Gastroesophageal sphincter (tissue), 4 donors: Measurements from ENCODE around the gene KATNA1. TPM values are rescaled to one million over a fixed set of nuclear protein-coding genes. Genes with fewer than 3 reads are reported as not detected.
A peak's percentile ranks its signal among the peaks of the same experiment; 100 is the strongest.

Experiments
- ATAC-seq: fragments of 150-250 bp; one replicate; pipeline ENCODE4 v1.9.1; 2016; ENCODE audit warnings: mild to moderate bottlenecking, moderate library complexity
- H3K27ac ChIP-seq, 4 donors: fragments of 200-600 bp; sonication (generic) in 3 of 4; 1 replicate in 3 of 4; 2 replicates in 1 of 4; pipeline ENCODE4 v1.5.1; 2016 to 2019
- H3K27me3 ChIP-seq: fragments of 200-600 bp; sonication (generic); one replicate; pipeline ENCODE4 v1.5.1; 2019
- H3K36me3 ChIP-seq, 2 donors: fragments of 200-600 bp; sonication (generic); one replicate each; pipeline ENCODE4 v1.5.1; 2019; ENCODE audit warnings: control low read depth in 1 of 2
- H3K4me1 ChIP-seq, 3 donors: fragments of 200-600 bp; sonication (generic); 1 replicate in 2 of 3; 2 replicates in 1 of 3; pipeline ENCODE4 v1.5.1; 2016 to 2019; ENCODE audit warnings: control low read depth in 2 of 3
- H3K4me3 ChIP-seq, 2 donors: fragments of 200-600 bp; sonication (generic); one replicate each; pipeline ENCODE4 v1.5.1; 2019; ENCODE audit warnings: mild to moderate bottlenecking in 1 of 2, moderate library complexity in 1 of 2
- H3K9me3 ChIP-seq, 3 donors: fragments of 200-600 bp; sonication (generic); one replicate each; pipeline ENCODE4 v1.5.1; 2017 to 2019; ENCODE audit warnings: control low read depth in 2 of 3
- EP300 ChIP-seq: sonication (generic); formaldehyde crosslinking; IDR thresholded peaks from one replicate; pipeline ENCODE4 v1.6.1; 2017; ENCODE audit warnings: antibody characterized with exemption, mild to moderate bottlenecking
- POLR2A ChIP-seq, 2 donors: fragments of 450-650 bp; IDR thresholded peaks; one replicate each; pipeline ENCODE4 v1.6.1; 2017; ENCODE audit warnings: antibody characterized with exemption in 2 of 2, mild to moderate bottlenecking in 2 of 2, moderate library complexity in 1 of 2
- POLR2AphosphoS5 ChIP-seq: sonication (generic); formaldehyde crosslinking; IDR thresholded peaks from one replicate; pipeline ENCODE4 v1.6.1; 2017; ENCODE audit warnings: antibody characterized with exemption
- WGBS, 2 donors: methylation state at CpG; one replicate each; pipeline ENCODE4 v1.1.5; 2018; ENCODE audit warnings: low coverage in 1 of 2; 5-methylcytosine and 5-hydroxymethylcytosine counted together
- total RNA-seq, 4 donors: library from RNA; depleted of rRNA; stranded (reverse); fragments of >200 nt; gene quantifications; one replicate each; pipeline ENCODE4 v1.1.0, GENCODE V29; 2016
- TF ChIP-seq, protein P1 (sequence below), 4 experiments: fragments of 200-600 bp in 2 of 4; fragments of 450-650 bp in 2 of 4; sonication (generic) in 1 of 4; IDR thresholded peaks; one replicate each; pipeline ENCODE4 v1.5.1; 2017 to 2019; ENCODE audit warnings: antibody characterized with exemption in 4 of 4, mild to moderate bottlenecking in 2 of 4, moderate library complexity in 2 of 4

KATNA1 gene
- total RNA-seq, 4 donors from 2014 or later = 17.5 to 25.5 (median 21.1) TPM

DNA sequence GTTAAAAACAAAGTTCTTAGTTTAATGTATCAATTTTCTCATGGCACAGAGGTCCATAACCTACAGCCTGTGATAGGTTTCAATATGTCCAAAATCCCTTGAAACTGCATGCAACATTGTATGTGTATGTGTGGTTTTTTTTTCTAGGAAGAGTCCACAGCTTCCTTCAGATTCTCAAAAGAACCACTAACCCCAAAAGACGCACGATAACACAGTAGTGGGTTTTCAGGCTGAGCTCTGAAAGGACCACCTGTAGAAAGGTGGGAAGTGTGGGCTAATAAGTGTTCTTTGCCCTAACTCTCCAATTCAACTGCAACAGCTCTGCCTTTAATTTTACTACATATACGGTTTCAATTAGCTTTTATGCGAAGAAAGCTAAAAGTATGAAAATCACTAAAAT lies 11.5 kb upstream of the KATNA1 start:
- no peak for ATAC-seq
- Histone ChIP-seq H3K27me3 (no peaks in the 10 kb centered on the region), H3K9me3 (no peaks in the 10 kb centered on the region), H3K36me3 (peaks cover 8 to 73% of the 10 kb centered on the region in 2 donors), H3K4me3 (no peak overlapping the region), H3K4me1 (no peaks in the 10 kb centered on the region), H3K27ac (no peak overlapping the region)
- WGBS, 2 donors = 93 to 100% methylated on average over 2 to 4 of the region's 4 CpGs
- no peak for TF ChIP-seq POLR2A (IDR thresholded peaks at IDR 0.05)
- TF ChIP-seq, protein P1, sequence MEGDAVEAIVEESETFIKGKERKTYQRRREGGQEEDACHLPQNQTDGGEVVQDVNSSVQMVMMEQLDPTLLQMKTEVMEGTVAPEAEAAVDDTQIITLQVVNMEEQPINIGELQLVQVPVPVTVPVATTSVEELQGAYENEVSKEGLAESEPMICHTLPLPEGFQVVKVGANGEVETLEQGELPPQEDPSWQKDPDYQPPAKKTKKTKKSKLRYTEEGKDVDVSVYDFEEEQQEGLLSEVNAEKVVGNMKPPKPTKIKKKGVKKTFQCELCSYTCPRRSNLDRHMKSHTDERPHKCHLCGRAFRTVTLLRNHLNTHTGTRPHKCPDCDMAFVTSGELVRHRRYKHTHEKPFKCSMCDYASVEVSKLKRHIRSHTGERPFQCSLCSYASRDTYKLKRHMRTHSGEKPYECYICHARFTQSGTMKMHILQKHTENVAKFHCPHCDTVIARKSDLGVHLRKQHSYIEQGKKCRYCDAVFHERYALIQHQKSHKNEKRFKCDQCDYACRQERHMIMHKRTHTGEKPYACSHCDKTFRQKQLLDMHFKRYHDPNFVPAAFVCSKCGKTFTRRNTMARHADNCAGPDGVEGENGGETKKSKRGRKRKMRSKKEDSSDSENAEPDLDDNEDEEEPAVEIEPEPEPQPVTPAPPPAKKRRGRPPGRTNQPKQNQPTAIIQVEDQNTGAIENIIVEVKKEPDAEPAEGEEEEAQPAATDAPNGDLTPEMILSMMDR (IDR thresholded peaks at IDR 0.05) = no peak
- TF ChIP-seq EP300 = no peak
- TF ChIP-seq POLR2AphosphoS5 = no peak

DNA sequence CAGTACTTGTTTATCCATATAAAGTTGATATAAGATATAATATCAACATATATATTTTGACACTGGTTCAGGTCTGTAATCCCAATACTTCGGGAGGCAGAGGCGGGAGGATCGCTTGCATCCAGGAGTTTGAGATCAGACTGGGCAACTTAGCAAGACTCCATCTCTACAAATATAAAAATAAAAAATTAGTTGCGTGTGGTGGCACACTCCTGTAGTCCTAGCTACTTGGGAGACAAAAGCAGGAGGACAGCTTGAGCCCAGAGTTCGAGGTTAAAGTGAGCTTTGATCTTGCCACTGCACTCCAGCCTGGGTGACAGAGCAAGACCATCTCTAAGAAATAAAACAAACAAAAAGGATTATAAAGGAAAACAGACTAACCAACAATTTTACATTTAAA lies 8.9 kb upstream of the KATNA1 start:
- TF ChIP-seq EP300 = no peak
- TF ChIP-seq, protein P1 (IDR thresholded peaks at IDR 0.05) = no peak
- no peak for TF ChIP-seq POLR2A (IDR thresholded peaks at IDR 0.05)
- no peak for TF ChIP-seq POLR2AphosphoS5
- H3K4me3 ChIP-seq = no peak overlapping the region
- peaks cover 8 to 47% of the 10 kb centered on the region in 2 donors for H3K36me3 ChIP-seq
- no peak overlapping the region for H3K27ac ChIP-seq
- H3K4me1 ChIP-seq = no peaks in the 10 kb centered on the region
- no peaks in the 10 kb centered on the region for H3K9me3 ChIP-seq
- no peaks in the 10 kb centered on the region for H3K27me3 ChIP-seq
- whole genome bisulfite sequencing, 2 donors = 92 to 93% methylated on average over 4 to 5 of the region's 5 CpGs
- ATAC-seq = no peak

DNA sequence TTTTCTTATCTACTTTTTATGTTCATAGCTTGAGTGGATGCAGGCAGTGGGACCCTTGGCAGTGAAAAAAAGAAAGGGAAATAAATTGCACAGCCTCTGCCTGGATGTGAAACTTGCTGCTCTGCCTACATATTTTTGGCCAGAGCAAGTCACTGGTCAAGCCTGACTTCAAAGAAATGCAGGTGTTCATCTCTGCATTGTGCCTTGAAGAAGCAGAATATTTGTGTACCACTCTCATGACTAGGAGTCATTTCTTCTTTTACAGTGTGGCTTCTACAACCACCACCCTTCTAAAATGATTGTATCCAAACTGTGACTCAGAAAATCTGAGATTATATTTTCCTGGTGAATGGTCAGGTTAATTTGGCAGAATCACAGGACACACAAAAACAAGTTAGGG lies 2.5 kb upstream of the KATNA1 start:
- TF ChIP-seq, protein P1 (IDR thresholded peaks at IDR 0.05) = no peak
- TF ChIP-seq EP300 (no peak), POLR2AphosphoS5 (no peak), POLR2A (IDR thresholded peaks at IDR 0.05) (no peak)

GRCh38 chr6:149646599-149646998 lies 1.9 kb downstream of the KATNA1 start:
- WGBS, 2 donors = 85 to 97% methylated on average over 3 of the region's 3 CpGs
- peak overlapping the region in 1 of 2 donors; percentile 72 for H3K4me3 ChIP-seq
- TF ChIP-seq POLR2A (IDR thresholded peaks at IDR 0.05) = no peak
- no peak for TF ChIP-seq EP300
- no peak for TF ChIP-seq POLR2AphosphoS5
- TF ChIP-seq, protein P1 (IDR thresholded peaks at IDR 0.05) = no peak
- no peaks in the 10 kb centered on the region for H3K36me3 ChIP-seq
- ATAC-seq = no peak
- H3K27ac ChIP-seq = no peak overlapping the region
- peaks cover 0 to 35% (median 3%) of the 10 kb centered on the region in 3 donors for H3K4me1 ChIP-seq
- no peaks in the 10 kb centered on the region for H3K9me3 ChIP-seq
- H3K27me3 ChIP-seq = no peaks in the 10 kb centered on the region

More for the DNA sequence above, 2.5 kb upstream of the KATNA1 start:
- Histone ChIP-seq H3K9me3 (no peaks in the 10 kb centered on the region), H3K36me3 (no peaks in the 10 kb centered on the region), H3K4me3 (no peak overlapping the region), H3K27ac (no peak overlapping the region), H3K4me1 (peaks cover 0 to 22% (median 3%) of the 10 kb centered on the region in 3 donors), H3K27me3 (no peaks in the 10 kb centered on the region)
- ATAC-seq = no peak

GRCh38 chr6:149642829-149643580 lies 5.5 kb downstream of the KATNA1 start:
- Histone ChIP-seq H3K9me3 (no peaks in the 10 kb centered on the region), H3K4me1 (peaks cover 0 to 39% (median 0%) of the 10 kb centered on the region in 3 donors), H3K27me3 (no peaks in the 10 kb centered on the region), H3K27ac (no peak overlapping the region), H3K4me3 (no peak overlapping the region), H3K36me3 (peaks cover 0 to 1% of the 10 kb centered on the region in 2 donors)
- no peak for ATAC-seq
- TF ChIP-seq, protein P1 (IDR thresholded peaks at IDR 0.05) = no peak
- 58 to 67% methylated on average over 1 of the region's 1 CpG for WGBS, 2 donors
